K562 (cell line): Measurements from ENCODE around the gene CLEC4E. TPM values are rescaled to one million over a fixed set of nuclear protein-coding genes. Genes with fewer than 3 reads are reported as not detected.

ENCODE experiments used
- ATAC-seq: fragments of 200-7000 bp; cut with Tn5 transposase; 3 replicates; pipeline ENCODE4 v1.9.1; 2020; ENCODE audit warnings: moderate library complexity
- BruUV-seq: library from RNA; stranded (reverse); fragments of 400-500 nt; replicated peaks from 2 replicates; lab custom pipeline; 2021; lab: Mats Ljungman, UMichigan
- CTCF ChIA-PET: fragments of 300-600 bp; formaldehyde crosslinking; extraction: SDS; loops from one replicate; lab custom pipeline; 2021; ENCODE audit warnings: low intra/inter-chr PET ratio; lab: Yijun Ruan, JAX
- POLR2A ChIA-PET: fragments of 300-600, 350-650 bp; sonication (Branson Sonifier 250); formaldehyde crosslinking; extraction: SDS; loops from one replicate; lab custom pipeline; 2021; ENCODE audit warnings: antibody characterized with exemption, inconsistent platforms; lab: Yijun Ruan, JAX
- DNase-seq, 4 experiments: peaks; one replicate each; pipeline versions ENCODE4 v3.0.0 to v3.0.0-alpha.2; 2011 to 2018; ENCODE audit warnings: low spot score in 3 of 4, mixed read lengths in 3 of 4; ENCODE audit errors: extremely low read depth in 1 of 4
- FAIRE-seq: peaks from 2 replicates; lab custom pipeline; 2011; peaks lifted over from hg19 to GRCh38; lab: Jason Lieb, UNC
- H2AFZ ChIP-seq: 2 replicates; pipeline ENCODE4 v1.6.0; 2011; ENCODE audit warnings: low read depth, low read length, control low read depth, inconsistent platforms
- H3K27ac ChIP-seq: fragments of 200-600 bp; 3 replicates; pipeline ENCODE4 v1.8.0; 2011; ENCODE audit warnings: low read depth, mild to moderate bottlenecking, control low read depth, inconsistent platforms, low read length, moderate library complexity, mixed read lengths; ENCODE audit errors: extremely low read depth
- H3K27me3 ChIP-seq, 2 experiments: fragments of 300-600 bp in 1 of 2; 2 replicates in 1 of 2; 3 replicates in 1 of 2; pipeline versions ENCODE4 v1.6.0 to v1.8.0; 2011; ENCODE audit warnings: inconsistent platforms in 2 of 2, low read length in 2 of 2, mild to moderate bottlenecking in 1 of 2, mixed read lengths in 1 of 2, moderate library complexity in 1 of 2; ENCODE audit not compliant: control insufficient read depth in 2 of 2, insufficient read depth in 2 of 2
- H3K36me3 ChIP-seq: fragments of 300-600 bp; 3 replicates; pipeline ENCODE4 v1.8.0; 2011; ENCODE audit warnings: mild to moderate bottlenecking, low read length, inconsistent platforms; ENCODE audit not compliant: control insufficient read depth, insufficient read depth
- H3K4me1 ChIP-seq, 2 experiments: fragments of 200-600 bp in 1 of 2; replicated peaks in 1 of 2; 2 replicates in 1 of 2; 3 replicates in 1 of 2; pipeline versions ENCODE4 v1.5.1 to v1.8.0; 2011; ENCODE audit warnings: inconsistent platforms in 2 of 2, low read length in 2 of 2, mild to moderate bottlenecking in 1 of 2, mixed read lengths in 1 of 2, moderate library complexity in 1 of 2; ENCODE audit not compliant: control insufficient read depth in 2 of 2, insufficient read depth in 2 of 2
- H3K4me2 ChIP-seq: 2 replicates; pipeline ENCODE4 v1.6.1; 2011; ENCODE audit warnings: low read length, control low read depth, inconsistent platforms, mixed read lengths; ENCODE audit not compliant: insufficient read depth
- H3K4me3 ChIP-seq: fragments of 200-600 bp; sonication (generic), shearing (Covaris generic); 2 replicates; pipeline ENCODE4 v1.5.1; 2016; ENCODE audit warnings: control low read depth, inconsistent platforms
- H3K79me2 ChIP-seq: fragments of 200-600 bp; 3 replicates; pipeline ENCODE4 v1.8.0; 2011; ENCODE audit warnings: low read length, inconsistent platforms; ENCODE audit not compliant: control insufficient read depth, insufficient read depth
- H3K9ac ChIP-seq, 2 experiments: 2 replicates each; pipeline versions ENCODE4 v1.6.0 to v1.6.1; 2011; ENCODE audit warnings: low read depth in 2 of 2, low read length in 2 of 2, control low read depth in 1 of 2, inconsistent platforms in 1 of 2, mild to moderate bottlenecking in 1 of 2, mixed read lengths in 1 of 2; ENCODE audit not compliant: insufficient read depth in 1 of 2
- H3K9me1 ChIP-seq: one replicate; pipeline ENCODE4 v1.6.0; 2011; ENCODE audit warnings: inconsistent platforms, mild to moderate bottlenecking, low read length, moderate library complexity; ENCODE audit not compliant: control insufficient read depth, insufficient read depth
- H3K9me3 ChIP-seq: replicated peaks from 2 replicates; pipeline ENCODE4 v1.5.1; 2011; ENCODE audit warnings: low read depth, low read length, inconsistent platforms; ENCODE audit not compliant: control insufficient read depth, insufficient read depth
- H4K20me1 ChIP-seq: replicated peaks from 2 replicates; pipeline ENCODE4 v1.6.1; 2011; ENCODE audit warnings: low read length, inconsistent platforms, mixed read lengths; ENCODE audit not compliant: control insufficient read depth, insufficient read depth
- CBX1 ChIP-seq: sonication (generic); IDR thresholded peaks from 2 replicates; pipeline ENCODE4 v1.6.1; 2016; ENCODE audit warnings: antibody characterized with exemption, low read depth, mild to moderate bottlenecking
- CEBPB ChIP-seq: fragments of 450-650 bp; IDR thresholded peaks from 2 replicates; pipeline ENCODE4 v1.6.1; 2016; ENCODE audit warnings: missing genetic modification characterization, missing compliant biosample characterization
- KAT8 ChIP-seq: fragments of 450-650 bp; IDR thresholded peaks from 2 replicates; pipeline ENCODE4 v1.6.1; 2016; ENCODE audit warnings: low read depth, mild to moderate bottlenecking
- MTF1 ChIP-seq: fragments of 250-450 bp; sonication (Bioruptor Pico); IDR thresholded peaks from 2 replicates; pipeline ENCODE4 v1.9.0; 2021; ENCODE audit warnings: moderate library complexity, mild to moderate bottlenecking, inconsistent platforms, borderline replicate concordance
- PHF20 ChIP-seq: fragments of 450-650 bp; IDR thresholded peaks from 2 replicates; pipeline ENCODE4 v1.6.1; 2018; ENCODE audit not compliant: partially characterized antibody
- POLR2B ChIP-seq: fragments of 450-650 bp; IDR thresholded peaks from 2 replicates; pipeline ENCODE4 v1.6.1; 2018; ENCODE audit warnings: low read depth; ENCODE audit not compliant: partially characterized antibody
- POLR2G ChIP-seq: fragments of 200-400 bp; formaldehyde crosslinking; IDR thresholded peaks from 2 replicates; pipeline ENCODE4 v1.6.1; 2017; ENCODE audit warnings: low read depth, mild to moderate bottlenecking, antibody characterized with exemption, low read length, moderate library complexity
- RCOR1 ChIP-seq, 2 experiments: IDR thresholded peaks; 2 replicates each; pipeline ENCODE4 v1.6.1; 2012; ENCODE audit warnings: low read depth in 2 of 2, low read length in 2 of 2, borderline replicate concordance in 1 of 2, improper control_type of control experiment in 1 of 2
- SUPT5H ChIP-seq: fragments of 450-650 bp; IDR thresholded peaks from 2 replicates; pipeline ENCODE4 v1.6.1; 2016
- WGBS: fragments of 100-300 bp; shearing (Covaris generic); methylation state at CpG from one replicate; pipeline ENCODE4 v1.1.6; 2016; ENCODE audit warnings: low coverage, mixed read lengths; ENCODE audit not compliant: insufficient coverage; ENCODE audit errors: missing lambda C conversion rate; 5-methylcytosine and 5-hydroxymethylcytosine counted together
- in situ Hi-C: fragments of 300-500 bp; cut with MboI; formaldehyde crosslinking; loops from 4 replicates; pipeline ENCODE4 v1.15.0; 2018; ENCODE audit warnings: inconsistent platforms, mixed read lengths
- intact Hi-C: fragments of 100-400 bp; cut with micrococcal nuclease; formaldehyde crosslinking; loops from 2 replicates; pipeline ENCODE4 v1.14.2; 2022
- polyA plus RNA-seq, 8 experiments: library from polyadenylated mRNA; depleted of rRNA in 4 of 8; stranded (reverse) in 5 of 8; unstranded in 3 of 8; fragments of >200 nt; fragmentation: Nextera tagmentation in 2 of 8; fragmentation: Illumina TruSeq in 1 of 8; extraction: Ambion mirVana in 2 of 8; extraction: Trizol in 1 of 8; gene quantifications; 2 replicates each; pipeline versions ENCODE4 v1.2.1 to v1.2.3, GENCODE V29; 2011 to 2014; ENCODE audit warnings: inconsistent platforms in 1 of 8, missing spikeins in 1 of 8
- total RNA-seq, 7 experiments: library from RNA; depleted of rRNA in 6 of 7; stranded (reverse); fragments of >200 nt in 6 of 7; fragmentation: Illumina TruSeq in 2 of 7; extraction: Trizol in 2 of 7; gene quantifications; 2 replicates each; pipeline versions ENCODE4 v1.2.1 to v1.2.3, GENCODE V29; 2011 to 2021; ENCODE audit warnings: low replicate concordance in 1 of 7
- TF ChIP-seq, protein P1 (sequence below): fragments of 450-650 bp; IDR thresholded peaks from one replicate; pipeline ENCODE4 v1.6.1; 2018; ENCODE audit warnings: mild to moderate bottlenecking, moderate library complexity; ENCODE audit not compliant: partially characterized antibody
- TF ChIP-seq, protein P2 (sequence below), 2 experiments: fragments of 200-800 bp in 1 of 2; sonication (Bioruptor generic) in 1 of 2; sonication (generic) in 1 of 2; formaldehyde crosslinking in 1 of 2; IDR thresholded peaks in 1 of 2; conservative IDR thresholded peaks in 1 of 2; 2 replicates each; pipeline versions ENCODE4 v1.5.0 to v1.6.1; 2016 to 2020; ENCODE audit warnings: missing compliant biosample characterization in 1 of 2, missing genetic modification characterization in 1 of 2, missing genetic modification reagents in 1 of 2
- TF ChIP-seq, protein P3 (sequence below): fragments of 250-450 bp; sonication (Bioruptor Pico); IDR thresholded peaks from 2 replicates; pipeline ENCODE4 v1.5.0; 2020; ENCODE audit warnings: mild to moderate bottlenecking, borderline replicate concordance
- TF ChIP-seq, protein P4 (sequence below): fragments of 250-450 bp; sonication (Bioruptor Pico); IDR thresholded peaks from 2 replicates; pipeline ENCODE4 v1.8.0; 2022; ENCODE audit warnings: inconsistent platforms, mild to moderate bottlenecking, moderate library complexity, borderline replicate concordance

Gene CLEC4E
- total and polyA plus RNA-seq, 9 of the 15 experiments (the other 6 are each of a cell fraction or from before 2014, with no cell fraction given) = not detected

DNA sequence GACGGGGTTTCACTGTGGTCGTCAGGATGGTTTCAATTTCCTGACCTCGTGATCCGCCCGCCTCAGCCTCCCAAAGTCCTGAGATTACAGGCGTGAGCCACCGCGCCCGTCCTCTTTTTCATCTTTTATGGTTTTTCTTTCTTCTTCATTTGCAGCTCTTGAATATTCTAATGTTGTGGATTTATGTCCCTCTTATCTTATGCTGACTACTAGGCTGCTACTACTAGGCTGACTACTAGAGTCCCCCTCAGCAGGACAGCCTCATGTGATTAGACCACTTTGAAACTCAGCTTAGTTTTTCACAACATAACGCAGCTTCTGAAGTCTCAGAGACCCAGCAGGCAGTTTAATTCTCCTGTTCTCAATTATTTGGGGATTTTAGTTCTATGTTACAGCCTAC is 857 bp upstream of the CLEC4E start:
- no TSS peak for BruUV-seq
- H3K27me3 ChIP-seq = no peaks in the 10 kb centered on the region
- TF ChIP-seq POLR2B (no peak), MTF1 (CRISPR knock-in tag) (no peak), CEBPB (tag) (no peak), CBX1 (no peak), KAT8 (no peak), POLR2G (no peak), SUPT5H (no peak), PHF20 (no peak), RCOR1 (IDR thresholded peaks at IDR 0.05; ENCODE audit: borderline replicate concordance in 1 of 2, low read depth in 2 of 2, low read length in 2 of 2) (no peak)
- TF ChIP-seq, protein P1, sequence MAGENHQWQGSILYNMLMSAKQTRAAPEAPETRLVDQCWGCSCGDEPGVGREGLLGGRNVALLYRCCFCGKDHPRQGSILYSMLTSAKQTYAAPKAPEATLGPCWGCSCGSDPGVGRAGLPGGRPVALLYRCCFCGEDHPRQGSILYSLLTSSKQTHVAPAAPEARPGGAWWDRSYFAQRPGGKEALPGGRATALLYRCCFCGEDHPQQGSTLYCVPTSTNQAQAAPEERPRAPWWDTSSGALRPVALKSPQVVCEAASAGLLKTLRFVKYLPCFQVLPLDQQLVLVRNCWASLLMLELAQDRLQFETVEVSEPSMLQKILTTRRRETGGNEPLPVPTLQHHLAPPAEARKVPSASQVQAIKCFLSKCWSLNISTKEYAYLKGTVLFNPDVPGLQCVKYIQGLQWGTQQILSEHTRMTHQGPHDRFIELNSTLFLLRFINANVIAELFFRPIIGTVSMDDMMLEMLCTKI = no peak
- TF ChIP-seq, protein P2, sequence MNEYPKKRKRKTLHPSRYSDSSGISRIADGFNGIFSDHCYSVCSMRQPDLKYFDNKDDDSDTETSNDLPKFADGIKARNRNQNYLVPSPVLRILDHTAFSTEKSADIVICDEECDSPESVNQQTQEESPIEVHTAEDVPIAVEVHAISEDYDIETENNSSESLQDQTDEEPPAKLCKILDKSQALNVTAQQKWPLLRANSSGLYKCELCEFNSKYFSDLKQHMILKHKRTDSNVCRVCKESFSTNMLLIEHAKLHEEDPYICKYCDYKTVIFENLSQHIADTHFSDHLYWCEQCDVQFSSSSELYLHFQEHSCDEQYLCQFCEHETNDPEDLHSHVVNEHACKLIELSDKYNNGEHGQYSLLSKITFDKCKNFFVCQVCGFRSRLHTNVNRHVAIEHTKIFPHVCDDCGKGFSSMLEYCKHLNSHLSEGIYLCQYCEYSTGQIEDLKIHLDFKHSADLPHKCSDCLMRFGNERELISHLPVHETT (CRISPR knock-in tag; conservative IDR thresholded peaks at IDR 0.05 in 1 of 2, IDR thresholded peaks at IDR 0.05 in 1 of 2) = no peak
- TF ChIP-seq, protein P3, sequence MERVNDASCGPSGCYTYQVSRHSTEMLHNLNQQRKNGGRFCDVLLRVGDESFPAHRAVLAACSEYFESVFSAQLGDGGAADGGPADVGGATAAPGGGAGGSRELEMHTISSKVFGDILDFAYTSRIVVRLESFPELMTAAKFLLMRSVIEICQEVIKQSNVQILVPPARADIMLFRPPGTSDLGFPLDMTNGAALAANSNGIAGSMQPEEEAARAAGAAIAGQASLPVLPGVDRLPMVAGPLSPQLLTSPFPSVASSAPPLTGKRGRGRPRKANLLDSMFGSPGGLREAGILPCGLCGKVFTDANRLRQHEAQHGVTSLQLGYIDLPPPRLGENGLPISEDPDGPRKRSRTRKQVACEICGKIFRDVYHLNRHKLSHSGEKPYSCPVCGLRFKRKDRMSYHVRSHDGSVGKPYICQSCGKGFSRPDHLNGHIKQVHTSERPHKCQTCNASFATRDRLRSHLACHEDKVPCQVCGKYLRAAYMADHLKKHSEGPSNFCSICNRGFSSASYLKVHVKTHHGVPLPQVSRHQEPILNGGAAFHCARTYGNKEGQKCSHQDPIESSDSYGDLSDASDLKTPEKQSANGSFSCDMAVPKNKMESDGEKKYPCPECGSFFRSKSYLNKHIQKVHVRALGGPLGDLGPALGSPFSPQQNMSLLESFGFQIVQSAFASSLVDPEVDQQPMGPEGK (CRISPR knock-in tag) = no peak
- TF ChIP-seq, protein P4, sequence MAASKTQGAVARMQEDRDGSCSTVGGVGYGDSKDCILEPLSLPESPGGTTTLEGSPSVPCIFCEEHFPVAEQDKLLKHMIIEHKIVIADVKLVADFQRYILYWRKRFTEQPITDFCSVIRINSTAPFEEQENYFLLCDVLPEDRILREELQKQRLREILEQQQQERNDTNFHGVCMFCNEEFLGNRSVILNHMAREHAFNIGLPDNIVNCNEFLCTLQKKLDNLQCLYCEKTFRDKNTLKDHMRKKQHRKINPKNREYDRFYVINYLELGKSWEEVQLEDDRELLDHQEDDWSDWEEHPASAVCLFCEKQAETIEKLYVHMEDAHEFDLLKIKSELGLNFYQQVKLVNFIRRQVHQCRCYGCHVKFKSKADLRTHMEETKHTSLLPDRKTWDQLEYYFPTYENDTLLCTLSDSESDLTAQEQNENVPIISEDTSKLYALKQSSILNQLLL (CRISPR knock-in tag) = no peak

More for the DNA sequence above, 857 bp upstream of the CLEC4E start:
- FAIRE-seq (no peak), DNase-seq (no peak), ATAC-seq (no peak)
- no peak overlapping the region for H2AFZ ChIP-seq
- in situ Hi-C loops = no loop called here
- H3K4me2 ChIP-seq = no peak overlapping the region
- H3K4me1 ChIP-seq = no peaks in the 10 kb centered on the region; a peak in 1 of 5 replicates
- no peaks in the 10 kb centered on the region for H3K79me2 ChIP-seq
- ChIA-PET POLR2A (interaction anchor here (0.9 to 1.1 kb wide), 2 partner anchors 12 to 32 kb away, joined by 3 read pairs; no protein-coding TSS in a partner anchor), CTCF (no interaction called here)
- H3K27ac ChIP-seq = no peak overlapping the region
- WGBS = 4% methylated on average over 9 of the region's 10 CpGs
- no peaks in the 10 kb centered on the region for H4K20me1 ChIP-seq
- H3K9ac ChIP-seq = no peak overlapping the region
- intact Hi-C loops = loop anchor here (5.0 kb wide), 2 partner anchors 66 to 516 kb away; no protein-coding TSS in a partner anchor
- H3K36me3 ChIP-seq = no peaks in the 10 kb centered on the region
- no peaks in the 10 kb centered on the region for H3K9me3 ChIP-seq
- no peaks in the 10 kb centered on the region for H3K9me1 ChIP-seq
- no peak overlapping the region for H3K4me3 ChIP-seq
